Loucy (cell line): ENCODE results near the gene TAB2.

Experiments used
- EZH2phosphoT487 ChIP-seq: fragments of 200-600 bp; IDR thresholded peaks from 2 replicates; pipeline ENCODE4 v1.6.1; 2018; ENCODE audit warnings: antibody characterized with exemption, mild to moderate bottlenecking, moderate library complexity, borderline replicate concordance
- TF ChIP-seq, protein P1 (sequence below): fragments of 200-600 bp; sonication (generic); conservative IDR thresholded peaks from 2 replicates; pipeline ENCODE4 v1.5.1; 2014; ENCODE audit warnings: mild to moderate bottlenecking, antibody characterized with exemption, low read length

DNA sequence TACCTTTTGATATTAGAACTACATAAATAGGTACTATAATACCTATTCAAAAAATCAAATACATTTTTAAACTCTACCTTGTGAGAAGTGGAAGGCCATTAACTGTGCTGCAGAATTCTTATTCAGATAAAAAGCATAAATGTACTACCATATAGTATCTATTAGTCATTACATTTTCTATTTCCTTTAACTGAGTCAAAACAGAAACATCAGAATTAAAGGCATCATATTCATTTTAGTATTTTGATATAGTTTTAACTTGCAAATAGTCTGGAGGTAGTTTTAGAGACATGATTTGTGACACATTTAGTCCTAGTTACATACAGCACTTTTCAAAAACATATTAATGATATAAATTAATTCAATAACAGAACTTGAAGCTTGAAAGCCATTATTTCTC lies 39.9 kb upstream of the TAB2 start:
- TF ChIP-seq, protein P1, sequence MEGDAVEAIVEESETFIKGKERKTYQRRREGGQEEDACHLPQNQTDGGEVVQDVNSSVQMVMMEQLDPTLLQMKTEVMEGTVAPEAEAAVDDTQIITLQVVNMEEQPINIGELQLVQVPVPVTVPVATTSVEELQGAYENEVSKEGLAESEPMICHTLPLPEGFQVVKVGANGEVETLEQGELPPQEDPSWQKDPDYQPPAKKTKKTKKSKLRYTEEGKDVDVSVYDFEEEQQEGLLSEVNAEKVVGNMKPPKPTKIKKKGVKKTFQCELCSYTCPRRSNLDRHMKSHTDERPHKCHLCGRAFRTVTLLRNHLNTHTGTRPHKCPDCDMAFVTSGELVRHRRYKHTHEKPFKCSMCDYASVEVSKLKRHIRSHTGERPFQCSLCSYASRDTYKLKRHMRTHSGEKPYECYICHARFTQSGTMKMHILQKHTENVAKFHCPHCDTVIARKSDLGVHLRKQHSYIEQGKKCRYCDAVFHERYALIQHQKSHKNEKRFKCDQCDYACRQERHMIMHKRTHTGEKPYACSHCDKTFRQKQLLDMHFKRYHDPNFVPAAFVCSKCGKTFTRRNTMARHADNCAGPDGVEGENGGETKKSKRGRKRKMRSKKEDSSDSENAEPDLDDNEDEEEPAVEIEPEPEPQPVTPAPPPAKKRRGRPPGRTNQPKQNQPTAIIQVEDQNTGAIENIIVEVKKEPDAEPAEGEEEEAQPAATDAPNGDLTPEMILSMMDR: no peak
- no peak for TF ChIP-seq EZH2phosphoT487
